ENCODE data around the gene CPB2. TPM values are rescaled to one million over a fixed set of nuclear protein-coding genes. Genes with fewer than 3 reads are reported as not detected.

CPB2 gene
- total RNA-seq, 1 donor: not detected

DNA sequence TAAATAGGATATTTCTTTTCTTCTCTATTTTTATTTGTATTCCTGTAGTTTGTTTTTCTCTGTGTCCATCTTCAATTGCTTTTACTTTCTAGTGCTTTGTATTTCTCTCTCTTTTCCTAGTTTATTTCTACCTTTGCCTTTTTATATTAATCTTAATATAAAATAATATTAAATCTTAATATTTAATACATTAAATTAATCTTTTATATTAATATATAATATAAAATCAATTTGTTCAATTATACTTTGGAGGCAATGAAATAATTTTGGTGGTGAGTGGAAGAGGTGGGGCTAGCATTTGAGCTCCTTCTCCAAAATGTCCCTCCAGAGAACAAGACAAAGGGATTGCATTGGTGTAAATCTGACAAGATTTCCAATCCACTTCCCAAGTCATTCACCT lies 6.3 kb upstream of the CPB2 start:
- no peak for DNase-seq (ENCODE audit: low read depth)
- TF ChIP-seq CTCF (IDR thresholded peaks at IDR 0.05; ENCODE audit: insufficient read depth, low read depth, low read length): no peak
- H3K4me3 ChIP-seq (ENCODE audit: low read depth, low read length): no peak overlapping the region

GRCh38 chr13:46109451-46109850 lies 4.6 kb upstream of the CPB2 start:
- TF ChIP-seq CTCF (IDR thresholded peaks at IDR 0.05; ENCODE audit: insufficient read depth, low read depth, low read length): no peak

DNA sequence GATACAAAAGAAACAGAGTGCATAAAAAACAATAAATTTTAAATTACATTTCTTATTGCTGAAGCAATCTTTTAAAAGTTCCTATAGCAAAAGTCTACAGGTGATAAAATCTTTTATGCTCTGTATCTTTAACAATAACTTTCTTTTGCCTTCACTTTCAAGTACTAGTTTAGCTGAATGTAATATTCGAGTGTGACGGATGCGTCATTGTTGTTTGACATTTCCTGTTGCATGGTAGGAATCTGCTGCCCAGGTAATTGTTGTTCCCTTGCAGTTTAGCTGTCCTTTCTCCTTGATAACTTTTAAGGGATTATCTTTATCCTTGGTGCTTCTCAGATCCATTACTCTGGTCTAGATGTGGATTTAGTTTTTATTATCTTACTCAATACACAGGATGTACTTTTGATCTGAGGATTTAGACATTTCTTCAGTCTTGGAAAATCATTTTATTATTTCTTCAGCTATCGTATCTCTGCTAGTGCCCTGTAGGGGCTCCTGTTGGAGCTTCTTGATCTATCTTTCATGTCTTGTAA lies 2.1 kb upstream of the CPB2 start:
- DNase-seq (ENCODE audit: low read depth): no peak
- H3K4me3 ChIP-seq (ENCODE audit: low read depth, low read length): no peak overlapping the region
- no peak for TF ChIP-seq CTCF (IDR thresholded peaks at IDR 0.05; ENCODE audit: insufficient read depth, low read depth, low read length)

More at GRCh38 chr13:46109451-46109850, 4.6 kb upstream of the CPB2 start:
- H3K4me3 ChIP-seq (ENCODE audit: low read depth, low read length): no peak overlapping the region
- no peak for DNase-seq (ENCODE audit: low read depth)

- no peak for TF ChIP-seq CTCF (IDR thresholded peaks at IDR 0.05; ENCODE audit: insufficient read depth, low read depth, low read length)
- no peak for DNase-seq (ENCODE audit: low read depth)
- H3K4me3 ChIP-seq (ENCODE audit: low read depth, low read length): no peak overlapping the region
Measured at GRCh38 chr13:46103037-46103436, 1.8 kb downstream of the CPB2 start.

GRCh38 chr13:46102255-46102605 lies 2.6 kb downstream of the CPB2 start:
- no peak overlapping the region for H3K4me3 ChIP-seq (ENCODE audit: low read depth, low read length)
- DNase-seq (ENCODE audit: low read depth): no peak
- TF ChIP-seq CTCF (IDR thresholded peaks at IDR 0.05; ENCODE audit: insufficient read depth, low read depth, low read length): no peak

GRCh38 chr13:46101484-46102254 lies 3.2 kb downstream of the CPB2 start:
- no peak for TF ChIP-seq CTCF (IDR thresholded peaks at IDR 0.05; ENCODE audit: insufficient read depth, low read depth, low read length)
- DNase-seq (ENCODE audit: low read depth): no peak
- no peak overlapping the region for H3K4me3 ChIP-seq (ENCODE audit: low read depth, low read length)

Data from fibroblast of villous mesenchyme (primary cell).